Forelimb muscle (tissue), 1 donor: ENCODE measurements around the gene CSRNP3. TPM values are rescaled to one million over a fixed set of nuclear protein-coding genes. Genes with fewer than 3 reads are reported as not detected.

Source experiments
- DNase-seq: peaks from one replicate; pipeline ENCODE4 v3.0.0-alpha.2; 2013; ENCODE audit warnings: low read depth
- polyA plus RNA-seq: library from polyadenylated mRNA; unstranded; fragments of 120-200 nt; gene quantifications from one replicate; pipeline ENCODE4 v1.2.1, GENCODE V29; 2013; ENCODE audit not compliant: insufficient read length

The CSRNP3 gene
- polyA plus RNA-seq, 1 donor, result 9.4 TPM

DNA sequence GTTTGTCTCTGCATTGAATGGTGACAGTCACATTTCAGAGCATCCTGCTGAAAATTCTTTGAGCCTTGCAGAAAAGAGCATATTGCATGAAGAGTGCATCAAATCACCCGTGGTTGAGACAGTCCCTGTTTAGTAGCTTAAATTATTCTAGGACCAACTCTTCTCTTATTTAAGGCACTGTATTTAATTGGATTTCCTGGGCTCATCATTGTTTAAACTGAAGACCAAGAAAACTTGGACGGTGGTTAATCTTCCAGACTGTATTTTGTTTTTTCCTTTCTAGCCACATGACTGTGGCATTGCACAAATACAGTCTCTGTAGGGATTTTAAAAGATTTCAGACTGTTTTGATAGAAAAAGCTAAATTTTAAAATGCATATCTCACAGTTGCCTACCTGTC is 210.1 kb downstream of the CSRNP3 start:
- no peak for DNase-seq

DNA sequence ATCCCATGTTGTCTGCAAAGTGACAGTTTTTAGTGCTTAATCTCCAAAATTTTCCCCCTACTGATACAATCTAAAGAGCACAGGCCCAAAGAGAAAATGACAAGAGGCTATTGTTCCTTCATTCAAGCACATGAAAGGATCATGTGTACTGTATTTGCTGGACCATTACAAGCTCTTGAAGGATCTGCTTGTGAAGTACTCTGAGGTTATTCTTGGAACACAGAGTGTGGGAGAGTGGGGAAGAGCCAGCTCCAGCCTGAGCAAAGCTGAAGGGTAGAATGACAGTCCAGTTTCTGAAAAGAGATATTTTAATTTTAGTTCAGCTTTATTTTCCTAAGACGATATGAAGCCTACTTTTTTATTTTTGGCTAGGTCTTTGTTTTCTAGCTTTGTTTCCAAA is 212.3 kb downstream of the CSRNP3 start:
- no peak for DNase-seq

DNA sequence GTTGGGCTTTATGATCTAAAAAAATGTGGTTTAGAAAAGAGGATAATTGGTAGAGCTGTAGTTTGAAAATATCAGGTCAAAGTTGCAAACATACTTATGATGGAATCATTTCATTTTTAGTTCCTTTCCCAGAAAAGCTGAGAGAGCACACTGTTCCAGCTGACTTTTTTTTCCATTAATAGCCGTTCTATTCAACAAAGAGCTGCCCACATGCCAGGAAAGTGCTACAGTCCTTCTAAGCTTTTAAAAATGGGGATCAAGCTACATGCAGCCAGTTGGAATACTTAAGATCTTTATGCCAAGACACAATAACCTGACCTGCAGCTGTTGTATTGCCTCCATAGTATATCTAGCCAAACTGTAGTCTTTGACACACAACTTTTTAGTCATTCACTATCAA is 213.0 kb downstream of the CSRNP3 start:
- DNase-seq, result no peak

DNA sequence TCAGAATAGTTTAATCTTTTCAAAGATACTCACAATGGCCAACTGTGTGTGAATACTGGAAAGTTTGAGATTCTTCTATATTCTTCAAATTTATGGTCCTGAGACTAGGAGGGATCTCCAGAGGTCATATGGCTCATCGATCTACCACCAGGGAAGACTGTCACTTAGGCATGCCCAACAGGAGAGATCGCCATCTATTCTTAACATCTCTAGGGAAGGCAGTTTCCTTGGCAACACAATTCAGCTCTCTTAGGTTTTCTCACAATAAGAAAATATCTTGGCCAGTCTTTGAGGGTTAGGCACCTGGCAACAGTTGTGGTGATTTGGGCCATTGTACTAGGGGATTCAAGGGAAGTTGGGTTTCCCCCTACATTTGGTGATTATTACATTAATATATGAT is 217.3 kb downstream of the CSRNP3 start:
- no peak for DNase-seq

DNA sequence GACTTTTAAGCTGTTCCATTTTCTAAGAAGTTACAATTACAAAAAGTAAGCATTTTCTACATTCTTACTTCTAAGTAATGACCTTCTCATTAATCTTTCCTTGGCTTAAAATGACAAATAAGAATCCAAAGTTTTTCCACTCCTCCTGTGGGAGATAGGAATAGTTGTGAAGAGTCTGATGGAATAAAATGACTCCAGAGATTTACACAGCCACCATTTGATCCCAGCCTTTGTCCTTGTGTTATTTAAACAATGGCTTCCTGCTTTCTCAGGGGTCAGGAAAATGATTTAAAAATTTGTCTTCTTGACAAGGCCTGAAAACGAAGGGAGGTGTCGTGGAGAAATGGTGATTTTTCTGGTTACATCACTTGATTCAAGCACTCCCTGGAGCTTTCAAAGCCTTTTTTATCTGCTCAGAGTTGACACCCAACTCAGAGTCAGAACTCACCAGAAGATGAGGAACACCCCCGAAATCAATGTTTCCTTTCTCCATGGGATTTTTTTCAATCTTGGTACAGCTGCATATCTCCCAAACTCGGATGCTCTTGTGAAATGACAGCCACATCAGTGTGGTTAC is 218.0 kb downstream of the CSRNP3 start:
- no peak for DNase-seq

DNA sequence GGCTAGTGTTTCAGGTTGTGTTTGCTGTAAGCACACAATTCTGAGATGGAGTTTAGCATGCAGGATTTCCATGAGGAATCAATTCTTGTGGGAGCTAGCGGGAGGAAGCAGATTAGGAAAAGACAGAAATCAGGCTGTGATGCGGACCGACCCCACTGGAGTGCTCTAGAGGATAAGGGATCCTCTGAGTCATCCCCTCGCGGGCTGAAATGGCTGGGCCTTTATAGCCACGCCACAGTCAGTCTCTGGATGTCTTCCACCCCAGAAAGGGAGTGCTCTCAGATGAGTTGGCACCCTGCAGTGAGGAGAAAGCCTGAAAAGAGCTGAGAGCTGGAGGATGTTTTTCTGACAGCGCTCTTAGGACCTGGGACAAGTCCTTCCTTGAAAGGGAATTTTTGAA is 222.1 kb downstream of the CSRNP3 start:
- DNase-seq, result no peak

DNA sequence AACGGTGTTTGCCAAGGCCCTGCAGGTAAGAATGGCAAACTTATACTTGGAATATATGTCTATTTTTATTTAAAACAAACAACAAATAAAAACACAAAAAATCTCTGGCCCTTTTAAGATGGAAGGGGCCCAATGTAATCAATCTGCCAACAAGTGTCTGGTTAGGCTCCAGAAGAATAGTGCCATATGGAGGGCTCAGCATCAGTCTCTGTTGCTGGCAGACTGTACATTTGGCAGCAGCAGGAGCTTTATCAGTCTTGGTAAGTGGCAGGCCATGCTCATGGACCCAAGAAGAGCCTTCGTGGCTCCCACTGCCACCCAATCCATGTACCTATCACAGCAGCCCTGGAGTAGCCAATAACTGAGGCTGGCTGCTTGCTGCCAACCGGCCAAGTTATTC is 223.4 kb downstream of the CSRNP3 start:
- DNase-seq, result no peak

DNA sequence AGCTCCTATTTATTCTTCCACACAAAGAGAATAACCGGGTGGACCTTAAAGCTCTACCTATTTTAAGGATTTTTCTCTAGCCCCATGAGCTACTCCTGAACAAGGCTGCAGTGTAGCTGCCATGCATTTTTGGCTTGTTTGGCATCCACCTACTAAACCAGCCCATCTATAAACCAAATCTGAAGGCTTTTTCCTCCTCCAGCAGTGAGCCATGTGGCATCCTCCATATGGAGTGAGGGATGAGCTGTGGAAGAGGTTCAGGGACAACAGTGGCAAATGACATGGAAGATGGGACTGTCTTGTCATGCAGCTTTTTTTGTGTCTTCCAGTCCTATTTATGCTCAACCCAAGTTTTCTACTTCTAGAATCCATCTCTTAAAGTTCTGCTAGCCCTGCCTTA is 224.3 kb downstream of the CSRNP3 start:
- no peak for DNase-seq

DNA sequence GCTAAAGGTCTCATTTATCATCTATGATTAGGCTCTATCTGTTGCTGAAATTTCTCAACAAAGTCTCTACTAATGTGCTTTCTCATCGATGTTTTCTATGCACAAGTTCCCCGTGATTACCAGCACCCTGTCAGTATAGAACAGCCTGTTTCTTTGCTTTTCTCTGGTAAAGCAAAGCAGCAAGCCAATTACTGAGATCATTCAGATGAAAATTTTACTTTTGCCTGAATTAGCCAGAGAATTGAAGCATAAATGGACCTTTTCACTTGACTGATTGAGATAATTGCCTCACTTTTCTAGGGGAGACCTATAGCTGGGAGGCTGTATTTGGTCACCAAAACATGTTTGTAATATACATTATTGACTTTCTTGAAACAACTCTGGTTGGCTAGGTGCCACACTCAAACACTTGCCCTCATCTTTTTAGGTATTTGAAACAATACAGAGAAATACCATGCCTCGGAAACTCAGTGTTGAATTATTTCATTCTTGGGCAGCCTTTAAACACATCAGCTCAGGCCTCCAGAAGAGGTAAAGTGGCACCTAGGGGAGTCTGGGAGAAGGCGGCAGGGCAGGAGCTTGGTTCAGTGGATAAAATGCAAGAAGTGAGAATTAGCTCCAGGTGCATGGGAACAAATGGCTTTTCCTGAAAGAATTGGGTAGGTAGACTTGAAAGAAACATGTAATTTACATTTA is 228.4 kb downstream of the CSRNP3 start:
- no peak for DNase-seq

DNA sequence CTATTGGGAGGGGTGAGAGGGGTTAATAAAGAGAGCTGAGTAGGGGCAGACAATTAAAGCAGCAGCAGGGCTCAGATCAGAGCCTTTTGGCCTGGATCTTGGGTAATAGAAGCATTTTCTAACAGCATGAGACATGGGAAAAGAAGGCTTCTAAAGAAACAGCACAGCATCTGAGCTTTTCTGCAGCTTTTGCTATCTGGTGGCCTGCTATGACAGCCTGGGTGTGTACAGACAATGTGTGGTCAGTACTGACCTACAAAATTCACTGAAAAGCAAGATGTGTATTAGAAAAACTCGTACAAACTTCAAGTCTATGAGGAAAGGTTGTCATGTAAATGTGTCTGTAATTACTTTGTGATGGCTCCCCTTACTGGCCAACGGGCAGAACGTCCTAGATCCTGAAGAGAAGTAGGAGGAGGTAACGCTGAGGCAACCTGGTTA is 229.0 kb downstream of the CSRNP3 start:
- DNase-seq, result peak; percentile 22

DNA sequence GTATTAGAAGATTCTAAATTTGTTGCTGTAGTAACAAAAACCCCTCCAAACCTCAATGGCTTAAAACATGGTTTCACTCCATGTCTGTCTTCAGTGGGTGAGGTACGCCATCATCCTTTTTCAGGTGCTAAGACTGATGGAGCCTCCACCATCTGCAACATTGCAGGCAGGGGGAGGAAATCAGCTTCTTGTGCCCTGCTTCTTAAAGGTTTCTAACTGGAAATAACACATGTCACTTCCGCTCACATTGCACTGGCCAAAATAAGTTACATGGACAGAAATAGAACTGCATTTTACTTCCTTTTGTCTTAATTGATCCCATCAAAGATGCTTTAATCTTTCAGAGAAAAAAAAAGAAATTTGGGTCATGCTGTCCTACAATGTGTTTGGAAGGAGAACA is 230.4 kb downstream of the CSRNP3 start:
- no peak for DNase-seq

DNA sequence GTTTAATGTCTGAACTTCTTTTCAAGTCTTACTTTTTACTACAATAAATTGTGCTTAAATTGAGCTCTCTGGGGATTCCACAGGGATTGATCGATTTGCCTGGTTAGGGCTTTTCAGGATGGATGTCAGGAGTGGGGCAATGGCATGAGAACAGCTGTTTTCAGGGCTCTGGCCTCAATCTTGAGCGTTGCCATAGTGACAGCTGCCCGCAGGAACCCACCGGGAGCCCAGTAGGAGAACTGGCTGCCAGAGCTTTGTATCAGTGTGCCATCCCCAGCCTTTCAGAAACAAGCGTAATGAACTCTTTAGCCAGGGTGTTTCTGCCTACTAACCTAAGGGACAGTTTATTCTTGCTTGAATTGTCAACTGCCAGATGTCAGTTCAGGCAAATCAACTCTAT is 231.0 kb downstream of the CSRNP3 start:
- DNase-seq, result no peak

DNA sequence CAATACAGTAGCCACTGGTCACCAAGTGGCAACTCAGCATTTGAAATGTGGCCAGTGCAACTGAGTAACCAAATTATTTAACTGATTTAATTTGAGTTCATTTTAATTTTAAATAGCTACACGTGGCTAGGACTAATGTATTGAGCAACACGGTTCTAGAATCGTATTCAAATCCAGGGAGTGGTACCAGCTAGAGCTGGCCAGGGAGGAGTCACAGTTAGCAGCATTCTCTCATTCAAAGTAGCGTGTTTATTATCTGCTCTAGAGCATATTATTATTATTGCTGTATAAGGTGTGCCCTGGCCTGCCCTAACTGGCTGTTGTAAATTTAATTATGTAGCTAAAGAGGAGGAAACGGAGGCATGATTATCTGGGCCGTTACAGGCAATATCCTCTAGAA is 231.6 kb downstream of the CSRNP3 start:
- DNase-seq, result no peak

DNA sequence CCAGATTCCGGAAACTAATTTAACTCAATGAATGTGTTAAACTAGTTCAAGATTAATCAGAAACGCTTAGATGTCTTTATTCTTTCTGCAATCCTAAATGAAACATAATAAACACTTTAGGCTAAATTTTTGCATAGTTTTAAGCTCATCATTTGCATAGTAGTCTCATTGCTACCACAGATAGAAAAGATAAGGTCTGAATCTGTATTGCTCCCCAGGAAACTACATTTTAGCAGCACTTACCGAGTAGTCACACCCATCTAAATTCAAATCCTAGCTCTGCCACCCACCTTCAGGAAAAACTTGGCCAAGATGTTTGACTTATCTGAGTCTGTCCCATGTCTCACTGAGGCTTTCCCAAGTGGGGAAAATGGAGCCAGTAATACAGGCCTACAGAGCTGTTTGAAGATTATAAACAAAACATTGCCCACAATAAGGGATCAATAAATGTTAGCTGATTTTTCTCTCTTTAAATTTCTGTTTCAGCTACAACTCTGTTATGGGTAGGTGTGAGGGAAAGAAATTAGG is 237.5 kb downstream of the CSRNP3 start:
- DNase-seq, result no peak

DNA sequence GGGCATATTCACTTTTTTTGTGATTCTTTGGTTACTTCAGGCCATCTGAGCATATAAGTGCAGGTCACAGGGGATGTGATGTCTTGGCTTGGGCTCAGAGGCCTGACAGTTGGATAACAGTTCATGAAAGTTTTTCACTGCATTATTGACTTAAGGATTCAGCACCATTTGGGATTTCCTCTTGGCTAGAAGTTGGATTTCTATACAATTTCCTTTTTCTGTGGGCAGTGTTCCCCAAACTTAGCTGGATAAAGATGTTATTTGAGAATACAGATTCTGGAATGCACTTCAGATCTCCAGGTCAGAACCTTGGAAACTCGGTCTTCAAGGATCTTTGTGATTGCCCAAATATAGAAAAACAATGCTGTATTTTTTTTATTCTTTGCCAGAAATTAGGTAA is 246.6 kb downstream of the CSRNP3 start:
- DNase-seq, result no peak

DNA sequence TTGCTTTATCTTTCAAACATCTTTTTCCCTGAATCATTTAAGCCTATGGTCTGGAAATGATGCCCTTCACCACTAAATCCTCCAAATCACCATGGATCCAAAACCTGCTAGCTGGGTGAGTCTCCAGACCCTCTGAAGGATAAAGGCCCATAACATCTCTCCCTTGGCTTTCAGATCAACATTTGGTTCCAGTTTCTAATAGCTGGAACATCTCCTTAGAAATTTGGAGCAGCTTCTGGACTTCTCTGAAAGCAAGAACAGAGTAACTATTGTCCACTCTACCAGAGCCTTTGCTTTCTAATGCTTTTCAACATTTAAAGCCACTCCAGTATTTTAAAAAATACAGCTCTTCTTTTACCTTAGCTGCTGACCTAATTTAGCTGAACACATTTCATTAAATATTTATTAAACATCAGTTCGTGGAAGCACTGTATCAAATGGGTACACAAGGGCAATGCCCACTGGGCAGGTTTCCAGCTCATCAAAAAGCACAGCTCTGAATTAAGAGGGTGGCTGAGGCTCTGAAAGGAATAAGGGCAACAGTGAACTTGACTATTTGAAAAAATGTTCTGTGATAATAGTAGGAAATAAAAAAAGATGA is 249.2 kb downstream of the CSRNP3 start:
- DNase-seq, result no peak

DNA sequence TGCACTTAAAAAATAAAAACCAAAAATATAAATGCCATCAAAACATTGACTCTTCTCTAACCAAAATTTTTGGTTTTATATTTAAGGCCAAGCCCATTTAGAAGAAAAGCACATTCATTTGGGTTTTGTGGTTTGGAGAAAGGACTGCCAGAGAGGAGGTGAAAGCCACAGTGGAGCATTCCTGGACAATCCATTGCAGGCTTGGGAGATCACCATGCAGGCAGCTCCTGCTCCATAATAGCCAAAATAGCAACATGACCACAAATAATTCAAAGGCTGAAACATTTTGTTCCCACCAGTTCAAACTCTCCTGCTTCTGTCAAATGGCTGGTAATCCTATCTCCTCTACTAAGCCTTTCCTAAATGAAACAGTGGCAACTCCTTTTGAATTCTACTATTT is 251.0 kb downstream of the CSRNP3 start:
- DNase-seq, result no peak

DNA sequence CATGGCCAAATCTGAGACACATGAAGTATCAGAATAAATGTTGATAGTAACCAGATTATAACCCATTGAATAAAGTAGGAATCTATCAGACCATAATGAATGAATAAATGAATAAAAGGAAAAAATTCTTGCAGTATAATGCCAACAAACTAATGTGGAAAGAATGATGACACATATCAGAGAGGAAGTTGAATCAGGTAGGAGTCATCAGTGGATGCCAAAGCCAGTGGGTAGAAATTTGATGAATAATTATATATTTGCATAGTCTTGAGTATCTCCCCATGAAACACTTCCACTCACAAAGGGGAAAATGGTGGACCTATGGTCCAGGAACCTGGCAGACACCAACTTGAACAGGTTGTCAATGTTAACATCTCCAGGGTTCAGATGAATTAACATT is 255.9 kb downstream of the CSRNP3 start:
- DNase-seq, result no peak

Other genes with a start within 250 kb of the CSRNP3 start
- gene SCN2A, start 230.3 kb upstream of the CSRNP3 start, polyA plus RNA-seq, result 0.05 TPM